ENCODE results near the gene HDAC9.
A peak's percentile ranks its signal among the peaks of the same experiment; 100 is the strongest.

HDAC9 gene

GRCh38 chr7:18505870-18506460 is 10.4 kb downstream of the HDAC9 start:
- no peaks in the 10 kb centered on the region for H3K9me3 ChIP-seq (ENCODE audit: insufficient read depth, low read length)
- H3F3A ChIP-seq (ENCODE audit: insufficient read depth), result no peaks in the 10 kb centered on the region
- H2AFZ ChIP-seq (ENCODE audit: low read depth, low read length, severe bottlenecking), result no peak overlapping the region
- peak overlapping the region; percentile 34 for H3K4me2 ChIP-seq (ENCODE audit: low read depth, low read length, poor library complexity, severe bottlenecking)
- H3K79me2 ChIP-seq (ENCODE audit: insufficient read depth, low read length), result no peaks in the 10 kb centered on the region
- H3K9ac ChIP-seq (ENCODE audit: low read length), result no peak overlapping the region
- H3K4me3 ChIP-seq (ENCODE audit: insufficient read depth, low read length, poor library complexity, severe bottlenecking), result no peak overlapping the region
- no peaks in the 10 kb centered on the region for H3K27me3 ChIP-seq (ENCODE audit: low read length)
- H4K20me1 ChIP-seq (ENCODE audit: low read depth, low read length), result no peaks in the 10 kb centered on the region
- H3K9me2 ChIP-seq (replicated peaks; ENCODE audit: insufficient read depth, low read length), result no peaks in the 10 kb centered on the region
- no peak overlapping the region for H3K27ac ChIP-seq (ENCODE audit: low read depth, low read length)
- no peaks in the 10 kb centered on the region for H3K36me3 ChIP-seq (ENCODE audit: low read length)
- no peak for TF ChIP-seq EZH2phosphoT487 (conservative IDR thresholded peaks at IDR 0.05; ENCODE audit: low read length)
- TF ChIP-seq CTCF (IDR thresholded peaks at IDR 0.05; ENCODE audit: insufficient read depth, low read length, poor library complexity, severe bottlenecking), result no peak

- Histone ChIP-seq H3K4me3 (ENCODE audit: insufficient read depth, low read length, poor library complexity, severe bottlenecking) (no peak overlapping the region), H3K79me2 (ENCODE audit: insufficient read depth, low read length) (no peaks in the 10 kb centered on the region), H3K4me2 (ENCODE audit: low read depth, low read length, poor library complexity, severe bottlenecking) (no peak overlapping the region), H3K27ac (ENCODE audit: low read depth, low read length) (no peak overlapping the region), H3F3A (ENCODE audit: insufficient read depth) (no peaks in the 10 kb centered on the region), H3K9me3 (ENCODE audit: insufficient read depth, low read length) (no peaks in the 10 kb centered on the region), H3K27me3 (ENCODE audit: low read length) (no peaks in the 10 kb centered on the region), H3K36me3 (ENCODE audit: low read length) (no peaks in the 10 kb centered on the region), H3K9me2 (replicated peaks; ENCODE audit: insufficient read depth, low read length) (no peaks in the 10 kb centered on the region), H2AFZ (ENCODE audit: low read depth, low read length, severe bottlenecking) (no peak overlapping the region), H4K20me1 (ENCODE audit: low read depth, low read length) (no peaks in the 10 kb centered on the region), H3K9ac (ENCODE audit: low read length) (no peak overlapping the region)
- no peak for TF ChIP-seq CTCF (IDR thresholded peaks at IDR 0.05; ENCODE audit: insufficient read depth, low read length, poor library complexity, severe bottlenecking)
These were observed 13.2 kb downstream of the HDAC9 start for GRCh38 chr7:18508443-18509427.

- Histone ChIP-seq H3K9ac (ENCODE audit: low read length) (no peak overlapping the region), H3F3A (ENCODE audit: insufficient read depth) (no peaks in the 10 kb centered on the region), H3K4me3 (ENCODE audit: insufficient read depth, low read length, poor library complexity, severe bottlenecking) (no peak overlapping the region), H4K20me1 (ENCODE audit: low read depth, low read length) (no peaks in the 10 kb centered on the region), H3K27ac (ENCODE audit: low read depth, low read length) (no peak overlapping the region), H2AFZ (ENCODE audit: low read depth, low read length, severe bottlenecking) (no peak overlapping the region), H3K9me3 (ENCODE audit: insufficient read depth, low read length) (no peaks in the 10 kb centered on the region), H3K9me2 (replicated peaks; ENCODE audit: insufficient read depth, low read length) (no peaks in the 10 kb centered on the region), H3K36me3 (ENCODE audit: low read length) (no peaks in the 10 kb centered on the region), H3K4me2 (ENCODE audit: low read depth, low read length, poor library complexity, severe bottlenecking) (no peak overlapping the region), H3K79me2 (ENCODE audit: insufficient read depth, low read length) (no peaks in the 10 kb centered on the region), H3K27me3 (ENCODE audit: low read length) (no peaks in the 10 kb centered on the region)
- no peak for TF ChIP-seq CTCF (IDR thresholded peaks at IDR 0.05; ENCODE audit: insufficient read depth, low read length, poor library complexity, severe bottlenecking)
- TF ChIP-seq EZH2phosphoT487 (conservative IDR thresholded peaks at IDR 0.05; ENCODE audit: low read length), result no peak
These were observed 13.9 kb downstream of the HDAC9 start for GRCh38 chr7:18509481-18509880.
